Measurements from ENCODE around the gene CTNNA2. TPM values are rescaled to one million over a fixed set of nuclear protein-coding genes. Genes with fewer than 3 reads are reported as not detected.

The CTNNA2 gene
- total and polyA plus RNA-seq, 2 of the 8 experiments (the other 6 are each of a cell fraction or from before 2014, with no cell fraction given): 3.9 to 9.0 TPM

DNA sequence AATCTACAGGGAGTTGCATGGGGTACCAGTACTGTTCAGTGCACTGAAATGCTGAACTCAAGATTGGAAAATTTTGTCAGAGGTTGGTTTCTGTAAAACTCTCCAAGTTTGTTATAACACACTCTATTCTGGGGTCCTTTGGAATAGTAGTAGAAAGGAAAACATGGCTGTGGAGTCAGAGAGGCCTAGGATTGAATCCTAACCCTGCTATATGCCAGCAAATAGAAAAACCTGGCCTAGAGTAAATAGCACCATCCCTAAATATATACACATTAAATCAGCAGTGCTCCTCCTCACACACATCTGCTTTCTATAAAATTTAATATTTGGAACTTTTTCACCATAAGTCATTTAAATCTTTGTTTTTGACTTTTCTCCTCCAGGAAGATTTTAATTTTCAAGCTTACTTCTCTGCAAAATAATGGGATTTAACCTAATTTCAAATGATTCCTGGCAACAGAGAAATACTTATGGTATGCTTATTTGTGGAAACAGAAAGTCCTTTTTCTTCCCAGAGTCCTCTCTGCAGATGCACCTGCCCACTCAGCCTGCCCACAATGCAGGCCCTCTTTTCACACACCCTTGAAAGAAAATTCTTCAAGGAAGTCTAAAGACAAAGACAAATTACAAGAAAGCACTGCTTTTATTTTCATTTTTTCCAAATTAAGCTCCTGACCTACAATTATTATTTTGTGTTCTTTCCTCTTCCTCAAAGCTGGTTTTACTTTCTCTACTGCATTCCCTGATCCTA is 989.2 kb downstream of the CTNNA2 start:
- Histone ChIP-seq H2AFZ (ENCODE audit: low read length) (no peak overlapping the region), H4K20me1 (replicated peaks in 1 of 2; ENCODE audit: control insufficient read depth in 1 of 2, insufficient read depth in 2 of 2, low read length in 2 of 2) (no peaks in the 10 kb centered on the region), H3K56ac (replicated peaks; ENCODE audit: insufficient read length, low read depth, low read length) (no peak overlapping the region), H3K18ac (ENCODE audit: extremely low read depth, low read length) (no peak overlapping the region), H2BK120ac (replicated peaks; ENCODE audit: low read depth, low read length) (no peak overlapping the region), H3K79me2 (ENCODE audit: control insufficient read depth in 1 of 2, insufficient read depth in 2 of 2, low read length in 2 of 2) (no peaks in the 10 kb centered on the region), H3K4me3 (ENCODE audit: extremely low read depth in 1 of 4, insufficient read depth in 2 of 4, low read depth in 3 of 4, low read length in 4 of 4) (no peak overlapping the region), H3K9ac (replicated peaks in 1 of 4; ENCODE audit: extremely low read depth in 1 of 4, low read depth in 3 of 4, low read length in 3 of 4) (no peak overlapping the region), H4K91ac (replicated peaks; ENCODE audit: insufficient read length, low read length) (no peak overlapping the region), H3K23ac (ENCODE audit: insufficient read length) (no peak overlapping the region), H2BK15ac (ENCODE audit: low read length) (no peak overlapping the region), H3K36me3 (ENCODE audit: control insufficient read depth in 2 of 4, insufficient read depth in 4 of 4, low read length in 3 of 4) (no peaks in the 10 kb centered on the region), H2BK20ac (ENCODE audit: low read length) (no peak overlapping the region), H3K14ac (ENCODE audit: insufficient read length) (no peak overlapping the region), H2BK12ac (ENCODE audit: low read depth, low read length) (no peak overlapping the region), H2BK5ac (ENCODE audit: low read depth, low read length) (no peak overlapping the region), H3K9me3 (ENCODE audit: insufficient read depth in 2 of 2, low read depth in 1 of 2, low read length in 1 of 2) (no peaks in the 10 kb centered on the region), H3K23me2 (ENCODE audit: low read depth, low read length) (no peaks in the 10 kb centered on the region; the same call in 1 of the 2 replicates), H3K4me1 (replicated peaks in 1 of 4; ENCODE audit: control insufficient read depth in 3 of 4, insufficient read depth in 4 of 4, low read length in 3 of 4) (no peaks in the 10 kb centered on the region), H3K79me1 (ENCODE audit: low read depth, low read length) (no peaks in the 10 kb centered on the region), H4K8ac (ENCODE audit: extremely low read depth, insufficient read depth, low read length) (no peak overlapping the region), H3K4me2 (ENCODE audit: insufficient read depth in 1 of 2, low read depth in 2 of 2, low read length in 2 of 2) (no peak overlapping the region), H3K27ac (ENCODE audit: low read depth, low read length) (no peak overlapping the region), H3K4ac (replicated peaks; ENCODE audit: insufficient read length, low read depth, low read length) (no peak overlapping the region), H3K27me3 (replicated peaks in 1 of 4; ENCODE audit: control insufficient read depth in 3 of 4, extremely low read depth in 1 of 4, insufficient read depth in 3 of 4, low read length in 3 of 4) (no peaks in the 10 kb centered on the region), H4K5ac (ENCODE audit: insufficient read length, low read depth, low read length) (no peak overlapping the region), H2AK5ac (ENCODE audit: low read depth, low read length) (no peak overlapping the region)
- FAIRE-seq (no peak), DNase-seq (ENCODE audit: low read depth in 1 of 2, low spot score in 2 of 2) (no peak)
- ChIA-PET POLR2A (ENCODE audit: partially characterized antibody) (no interaction called here), CTCF (ENCODE audit: partially characterized antibody) (interaction anchor here (1.2 to 7.5 kb wide), 3 partner anchors 12 to 264 kb away, joined by 4 to 62 read pairs (median 5); no protein-coding TSS in a partner anchor)
- TF ChIP-seq, protein P1, sequence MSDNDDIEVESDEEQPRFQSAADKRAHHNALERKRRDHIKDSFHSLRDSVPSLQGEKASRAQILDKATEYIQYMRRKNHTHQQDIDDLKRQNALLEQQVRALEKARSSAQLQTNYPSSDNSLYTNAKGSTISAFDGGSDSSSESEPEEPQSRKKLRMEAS (IDR thresholded peaks at IDR 0.05): no peak
- peak; percentile 91 for TF ChIP-seq SP1 (IDR thresholded peaks at IDR 0.05; ENCODE audit: low read depth, low read length)
- no peak for TF ChIP-seq EP300 (IDR thresholded peaks at IDR 0.05; ENCODE audit: borderline replicate concordance in 1 of 2, low read depth in 2 of 2, low read length in 2 of 2)
- no peak for TF ChIP-seq CBX8 (IDR thresholded peaks at IDR 0.05; ENCODE audit: borderline replicate concordance, low read depth, low read length)

Data from H1 (cell line).